GM12873 (cell line): ENCODE data around the gene EDDM3A.

Experiments
- CTCF ChIP-seq: IDR thresholded peaks from 2 replicates; pipeline ENCODE4 v1.5.1; 2012; ENCODE audit warnings: low read depth, mild to moderate bottlenecking, moderate library complexity, low read length, control low read depth; ENCODE audit not compliant: insufficient read depth; ENCODE audit errors: missing control alignments

Gene EDDM3A

GRCh38 chr14:20734430-20734806 lies 11.3 kb upstream of the EDDM3A start:
- TF ChIP-seq CTCF = no peak

- no peak for TF ChIP-seq CTCF
Observed at GRCh38 chr14:20742132-20742531, 3.6 kb upstream of the EDDM3A start.

GRCh38 chr14:20743556-20743955 lies 2.1 kb upstream of the EDDM3A start:
- TF ChIP-seq CTCF = no peak

- TF ChIP-seq CTCF = no peak
Observed at GRCh38 chr14:20746566-20746965, 879 bp downstream of the EDDM3A start.

- no peak for TF ChIP-seq CTCF
Observed at GRCh38 chr14:20748439-20748838, 2.8 kb downstream of the EDDM3A start.

GRCh38 chr14:20750194-20750593 lies 4.5 kb downstream of the EDDM3A start:
- TF ChIP-seq CTCF = no peak

GRCh38 chr14:20751963-20752562 lies 6.4 kb downstream of the EDDM3A start:
- no peak for TF ChIP-seq CTCF
